K562 (cell line): ENCODE measurements around the gene FABP3. TPM values are rescaled to one million over a fixed set of nuclear protein-coding genes. Genes with fewer than 3 reads are reported as not detected.

Experiments used
- CTBP1 ChIP-seq: fragments of 450-650 bp; IDR thresholded peaks from 2 replicates; pipeline ENCODE4 v1.6.1; 2016; ENCODE audit warnings: borderline replicate concordance
- CXXC5 ChIP-seq: fragments of 250-450 bp; sonication (Bioruptor Pico); IDR thresholded peaks from 2 replicates; pipeline ENCODE4 v1.8.0; 2022; ENCODE audit warnings: inconsistent platforms, mild to moderate bottlenecking, moderate library complexity
- GABPA ChIP-seq: fragments of 200-800 bp; sonication (Bioruptor generic); conservative IDR thresholded peaks from 2 replicates; pipeline ENCODE4 v1.6.1; 2016; ENCODE audit warnings: low read depth, missing genetic modification characterization, missing compliant biosample characterization
- NR2C2 ChIP-seq, 2 experiments: fragments of 200-800 bp in 1 of 2; sonication (Bioruptor generic) in 1 of 2; sonication (generic) in 1 of 2; formaldehyde crosslinking in 1 of 2; IDR thresholded peaks; 2 replicates each; pipeline versions ENCODE4 v1.6.1 to v1.8.0; 2016 to 2022; ENCODE audit warnings: mild to moderate bottlenecking in 1 of 2, missing compliant biosample characterization in 1 of 2, missing genetic modification characterization in 1 of 2, missing genetic modification reagents in 1 of 2
- PHB2 ChIP-seq: fragments of 450-650 bp; IDR thresholded peaks from 2 replicates; pipeline ENCODE4 v1.6.1; 2017; ENCODE audit warnings: low read depth
- SREBF2 ChIP-seq: sonication (generic); formaldehyde crosslinking; IDR thresholded peaks from 2 replicates; pipeline ENCODE4 v1.4.0; 2020; ENCODE audit warnings: mild to moderate bottlenecking, missing genetic modification reagents
- TCF7 ChIP-seq: sonication (generic); IDR thresholded peaks from 2 replicates; pipeline ENCODE4 v1.6.1; 2016; ENCODE audit warnings: antibody characterized with exemption, borderline replicate concordance
- TFAM ChIP-seq: fragments of 250-450 bp; sonication (Bioruptor Pico); conservative IDR thresholded peaks from 2 replicates; pipeline ENCODE4 v1.5.0; 2021; ENCODE audit warnings: mild to moderate bottlenecking, moderate library complexity
- ZNF764 ChIP-seq: fragments of 250-450 bp; sonication (Bioruptor Pico); IDR thresholded peaks from 2 replicates; pipeline ENCODE4 v1.4.0; 2020; ENCODE audit warnings: low read depth, mild to moderate bottlenecking, moderate library complexity
- polyA plus RNA-seq, 8 experiments: library from polyadenylated mRNA; depleted of rRNA in 4 of 8; stranded (reverse) in 5 of 8; unstranded in 3 of 8; fragments of >200 nt; fragmentation: Nextera tagmentation in 2 of 8; fragmentation: Illumina TruSeq in 1 of 8; extraction: Ambion mirVana in 2 of 8; extraction: Trizol in 1 of 8; gene quantifications; 2 replicates each; pipeline versions ENCODE4 v1.2.1 to v1.2.3, GENCODE V29; 2011 to 2014; ENCODE audit warnings: inconsistent platforms in 1 of 8, missing spikeins in 1 of 8
- total RNA-seq, 7 experiments: library from RNA; depleted of rRNA in 6 of 7; stranded (reverse); fragments of >200 nt in 6 of 7; fragmentation: Illumina TruSeq in 2 of 7; extraction: Trizol in 2 of 7; gene quantifications; 2 replicates each; pipeline versions ENCODE4 v1.2.1 to v1.2.3, GENCODE V29; 2011 to 2021; ENCODE audit warnings: low replicate concordance in 1 of 7
- TF ChIP-seq, protein P1 (sequence below), 2 experiments: fragments of 450-650 bp in 1 of 2; sonication (generic) in 1 of 2; formaldehyde crosslinking in 1 of 2; IDR thresholded peaks; 2 replicates each; pipeline versions ENCODE4 v1.7.1 to v1.9.0; 2016 to 2022; ENCODE audit warnings: inconsistent platforms in 1 of 2, mild to moderate bottlenecking in 1 of 2, missing genetic modification reagents in 1 of 2
- TF ChIP-seq, protein P2 (sequence below): fragments of 250-450 bp; sonication (Bioruptor Pico); IDR thresholded peaks from 2 replicates; pipeline ENCODE4 v1.5.0; 2021
- TF ChIP-seq, protein P3 (sequence below): sonication (generic); formaldehyde crosslinking; IDR thresholded peaks from 2 replicates; pipeline ENCODE4 v1.8.0; 2022; ENCODE audit warnings: mild to moderate bottlenecking, missing genetic modification reagents, borderline replicate concordance
- TF ChIP-seq, protein P4 (sequence below): fragments of 450-650 bp; formaldehyde crosslinking; IDR thresholded peaks from 2 replicates; pipeline ENCODE4 v1.4.0; 2020; ENCODE audit warnings: mild to moderate bottlenecking, moderate library complexity

Gene FABP3
- total and polyA plus RNA-seq, 9 of the 15 experiments (the other 6 are each of a cell fraction or from before 2014, with no cell fraction given) = 0.22 TPM; not detected in 8

DNA sequence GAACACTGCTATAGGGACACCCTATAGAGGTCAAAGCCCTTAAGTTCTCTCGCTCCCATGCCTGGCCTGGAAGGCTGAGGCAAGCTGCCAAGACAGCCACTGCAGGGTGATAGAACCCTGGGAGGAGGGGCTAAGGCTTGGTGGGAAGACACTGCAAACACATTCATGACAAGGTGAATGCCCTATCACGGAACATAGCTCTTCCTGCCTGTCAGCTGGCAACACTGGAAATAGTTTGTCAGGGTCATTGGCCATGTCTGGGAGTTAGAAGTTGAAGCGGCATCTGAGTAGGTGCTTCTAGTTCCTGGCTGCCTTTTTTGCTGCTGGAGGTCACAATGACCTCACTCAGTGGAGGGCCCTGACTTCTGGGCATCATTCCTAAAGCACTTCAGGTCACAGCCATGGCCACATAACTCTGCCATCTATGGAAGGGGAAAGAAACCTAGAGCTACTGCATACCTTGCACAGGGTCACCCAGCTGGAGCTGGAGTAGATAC lies 4.2 kb downstream of the FABP3 start (continued):
- TF ChIP-seq, protein P1, sequence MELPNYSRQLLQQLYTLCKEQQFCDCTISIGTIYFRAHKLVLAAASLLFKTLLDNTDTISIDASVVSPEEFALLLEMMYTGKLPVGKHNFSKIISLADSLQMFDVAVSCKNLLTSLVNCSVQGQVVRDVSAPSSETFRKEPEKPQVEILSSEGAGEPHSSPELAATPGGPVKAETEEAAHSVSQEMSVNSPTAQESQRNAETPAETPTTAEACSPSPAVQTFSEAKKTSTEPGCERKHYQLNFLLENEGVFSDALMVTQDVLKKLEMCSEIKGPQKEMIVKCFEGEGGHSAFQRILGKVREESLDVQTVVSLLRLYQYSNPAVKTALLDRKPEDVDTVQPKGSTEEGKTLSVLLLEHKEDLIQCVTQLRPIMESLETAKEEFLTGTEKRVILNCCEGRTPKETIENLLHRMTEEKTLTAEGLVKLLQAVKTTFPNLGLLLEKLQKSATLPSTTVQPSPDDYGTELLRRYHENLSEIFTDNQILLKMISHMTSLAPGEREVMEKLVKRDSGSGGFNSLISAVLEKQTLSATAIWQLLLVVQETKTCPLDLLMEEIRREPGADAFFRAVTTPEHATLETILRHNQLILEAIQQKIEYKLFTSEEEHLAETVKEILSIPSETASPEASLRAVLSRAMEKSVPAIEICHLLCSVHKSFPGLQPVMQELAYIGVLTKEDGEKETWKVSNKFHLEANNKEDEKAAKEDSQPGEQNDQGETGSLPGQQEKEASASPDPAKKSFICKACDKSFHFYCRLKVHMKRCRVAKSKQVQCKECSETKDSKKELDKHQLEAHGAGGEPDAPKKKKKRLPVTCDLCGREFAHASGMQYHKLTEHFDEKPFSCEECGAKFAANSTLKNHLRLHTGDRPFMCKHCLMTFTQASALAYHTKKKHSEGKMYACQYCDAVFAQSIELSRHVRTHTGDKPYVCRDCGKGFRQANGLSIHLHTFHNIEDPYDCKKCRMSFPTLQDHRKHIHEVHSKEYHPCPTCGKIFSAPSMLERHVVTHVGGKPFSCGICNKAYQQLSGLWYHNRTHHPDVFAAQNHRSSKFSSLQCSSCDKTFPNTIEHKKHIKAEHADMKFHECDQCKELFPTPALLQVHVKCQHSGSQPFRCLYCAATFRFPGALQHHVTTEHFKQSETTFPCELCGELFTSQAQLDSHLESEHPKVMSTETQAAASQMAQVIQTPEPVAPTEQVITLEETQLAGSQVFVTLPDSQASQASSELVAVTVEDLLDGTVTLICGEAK (IDR thresholded peaks at IDR 0.05) = no peak
- TF ChIP-seq, protein P1 (CRISPR knock-in tag; IDR thresholded peaks at IDR 0.05) = no peak
- TF ChIP-seq PHB2 (no peak), CTBP1 (peak; percentile 6; the same call in 1 of the 2 replicates), TCF7 (no peak), SREBF2 (CRISPR knock-in tag) (no peak), CXXC5 (no peak), TFAM (CRISPR knock-in tag) (no peak), NR2C2 (CRISPR knock-in tag; IDR thresholded peaks at IDR 0.05) (no peak), NR2C2 (tag; IDR thresholded peaks at IDR 0.05) (peak; percentile 81), ZNF764 (CRISPR knock-in tag) (no peak), GABPA (tag) (no peak)
- TF ChIP-seq, protein P2, sequence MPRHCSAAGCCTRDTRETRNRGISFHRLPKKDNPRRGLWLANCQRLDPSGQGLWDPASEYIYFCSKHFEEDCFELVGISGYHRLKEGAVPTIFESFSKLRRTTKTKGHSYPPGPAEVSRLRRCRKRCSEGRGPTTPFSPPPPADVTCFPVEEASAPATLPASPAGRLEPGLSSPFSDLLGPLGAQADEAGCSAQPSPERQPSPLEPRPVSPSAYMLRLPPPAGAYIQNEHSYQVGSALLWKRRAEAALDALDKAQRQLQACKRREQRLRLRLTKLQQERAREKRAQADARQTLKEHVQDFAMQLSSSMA (CRISPR knock-in tag) = no peak
- TF ChIP-seq, protein P3, sequence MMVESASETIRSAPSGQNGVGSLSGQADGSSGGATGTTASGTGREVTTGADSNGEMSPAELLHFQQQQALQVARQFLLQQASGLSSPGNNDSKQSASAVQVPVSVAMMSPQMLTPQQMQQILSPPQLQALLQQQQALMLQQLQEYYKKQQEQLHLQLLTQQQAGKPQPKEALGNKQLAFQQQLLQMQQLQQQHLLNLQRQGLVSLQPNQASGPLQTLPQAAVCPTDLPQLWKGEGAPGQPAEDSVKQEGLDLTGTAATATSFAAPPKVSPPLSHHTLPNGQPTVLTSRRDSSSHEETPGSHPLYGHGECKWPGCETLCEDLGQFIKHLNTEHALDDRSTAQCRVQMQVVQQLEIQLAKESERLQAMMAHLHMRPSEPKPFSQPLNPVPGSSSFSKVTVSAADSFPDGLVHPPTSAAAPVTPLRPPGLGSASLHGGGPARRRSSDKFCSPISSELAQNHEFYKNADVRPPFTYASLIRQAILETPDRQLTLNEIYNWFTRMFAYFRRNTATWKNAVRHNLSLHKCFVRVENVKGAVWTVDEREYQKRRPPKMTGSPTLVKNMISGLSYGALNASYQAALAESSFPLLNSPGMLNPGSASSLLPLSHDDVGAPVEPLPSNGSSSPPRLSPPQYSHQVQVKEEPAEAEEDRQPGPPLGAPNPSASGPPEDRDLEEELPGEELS (CRISPR knock-in tag) = no peak
- TF ChIP-seq, protein P4, sequence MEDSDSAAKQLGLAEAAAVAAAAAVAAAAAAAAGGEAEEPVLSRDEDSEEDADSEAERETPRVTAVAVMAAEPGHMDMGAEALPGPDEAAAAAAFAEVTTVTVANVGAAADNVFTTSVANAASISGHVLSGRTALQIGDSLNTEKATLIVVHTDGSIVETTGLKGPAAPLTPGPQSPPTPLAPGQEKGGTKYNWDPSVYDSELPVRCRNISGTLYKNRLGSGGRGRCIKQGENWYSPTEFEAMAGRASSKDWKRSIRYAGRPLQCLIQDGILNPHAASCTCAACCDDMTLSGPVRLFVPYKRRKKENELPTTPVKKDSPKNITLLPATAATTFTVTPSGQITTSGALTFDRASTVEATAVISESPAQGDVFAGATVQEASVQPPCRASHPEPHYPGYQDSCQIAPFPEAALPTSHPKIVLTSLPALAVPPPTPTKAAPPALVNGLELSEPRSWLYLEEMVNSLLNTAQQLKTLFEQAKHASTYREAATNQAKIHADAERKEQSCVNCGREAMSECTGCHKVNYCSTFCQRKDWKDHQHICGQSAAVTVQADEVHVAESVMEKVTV (CRISPR knock-in tag) = no peak
